Measurements from ENCODE around the gene NGDN.
A peak's percentile ranks its signal among the peaks of the same experiment; 100 is the strongest.

NGDN gene

GRCh38 chr14:23464700-23465099 lies 4.8 kb upstream of the NGDN start:
- in situ Hi-C loops (cut with MboI; ENCODE audit: low pct_unique_long_range_greater_than_20kb, low sequenced_read_pairs) = no loop called here
- DNase-seq = peak; percentile 12

DNA sequence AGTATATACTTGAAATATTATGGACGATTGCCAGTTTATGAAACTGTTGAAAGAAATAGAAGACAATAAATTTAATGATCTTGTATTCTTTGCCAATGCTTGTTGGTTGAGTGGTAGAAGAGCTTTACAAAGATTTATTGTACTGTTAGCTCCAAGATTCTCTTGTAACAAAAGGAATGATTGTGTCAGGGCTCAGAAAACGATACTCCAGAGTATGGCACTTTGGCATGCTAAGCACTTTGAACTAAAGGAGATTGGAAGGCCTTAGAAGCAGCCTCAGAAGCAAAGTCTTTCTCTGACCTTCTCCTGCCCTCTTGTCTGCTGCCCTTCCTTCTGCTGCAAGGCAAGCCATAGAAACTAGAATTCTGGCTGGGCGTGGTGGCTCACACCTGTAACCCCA lies 4.2 kb upstream of the NGDN start:
- no peak for DNase-seq
- in situ Hi-C loops (cut with MboI; ENCODE audit: low pct_unique_long_range_greater_than_20kb, low sequenced_read_pairs) = no loop called here

DNA sequence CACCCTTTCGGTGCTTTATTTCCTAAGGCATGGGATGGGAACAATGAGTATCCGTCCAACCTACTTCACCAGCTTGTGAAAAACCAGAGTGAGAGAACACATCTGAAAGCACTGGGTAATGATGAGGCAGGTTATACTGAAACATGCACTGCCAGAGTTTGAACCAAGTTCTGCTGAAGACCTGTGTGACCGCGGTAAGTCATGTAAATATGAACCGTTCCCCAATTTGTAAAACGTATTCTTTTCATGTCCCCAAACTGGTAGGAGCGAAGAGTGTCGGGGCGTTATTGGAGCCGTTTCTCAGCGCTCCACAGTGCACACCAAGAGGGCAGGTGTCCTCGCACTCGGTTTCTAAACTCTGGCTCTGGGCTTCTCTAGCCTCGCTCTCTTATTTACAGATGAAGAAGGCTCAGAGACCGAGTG lies 788 bp upstream of the NGDN start:
- no peak for DNase-seq
- in situ Hi-C loops (cut with MboI; ENCODE audit: low pct_unique_long_range_greater_than_20kb, low sequenced_read_pairs) = no loop called here

- in situ Hi-C loops (cut with MboI; ENCODE audit: low pct_unique_long_range_greater_than_20kb, low sequenced_read_pairs) = loop anchor here (10.0 kb wide), 1 partner anchor 95 kb away; the partner anchor contains the start of gene AP1G2
- no peak for DNase-seq
Measured at GRCh38 chr14:23469906-23470403, 452 bp downstream of the NGDN start.

GRCh38 chr14:23470947-23471346 lies 1.4 kb downstream of the NGDN start:
- no peak for DNase-seq
- in situ Hi-C loops (cut with MboI; ENCODE audit: low pct_unique_long_range_greater_than_20kb, low sequenced_read_pairs) = loop anchor here (10.0 kb wide), 1 partner anchor 94 kb away; the partner anchor contains the start of gene AP1G2

GRCh38 chr14:23478109-23478759 lies 8.7 kb downstream of the NGDN start:
- DNase-seq = peak; percentile 71
- in situ Hi-C loops (cut with MboI; ENCODE audit: low pct_unique_long_range_greater_than_20kb, low sequenced_read_pairs) = loop anchor here (10.0 kb wide), 1 partner anchor 87 kb away; the partner anchor contains the start of gene AP1G2

GRCh38 chr14:23481362-23481970 lies 12.0 kb downstream of the NGDN start:
- peak; percentile 16 for DNase-seq
- in situ Hi-C loops (cut with MboI; ENCODE audit: low pct_unique_long_range_greater_than_20kb, low sequenced_read_pairs) = no loop called here

GRCh38 chr14:23481979-23482822 lies 12.7 kb downstream of the NGDN start:
- in situ Hi-C loops (cut with MboI; ENCODE audit: low pct_unique_long_range_greater_than_20kb, low sequenced_read_pairs) = no loop called here
- DNase-seq = no peak

DNA sequence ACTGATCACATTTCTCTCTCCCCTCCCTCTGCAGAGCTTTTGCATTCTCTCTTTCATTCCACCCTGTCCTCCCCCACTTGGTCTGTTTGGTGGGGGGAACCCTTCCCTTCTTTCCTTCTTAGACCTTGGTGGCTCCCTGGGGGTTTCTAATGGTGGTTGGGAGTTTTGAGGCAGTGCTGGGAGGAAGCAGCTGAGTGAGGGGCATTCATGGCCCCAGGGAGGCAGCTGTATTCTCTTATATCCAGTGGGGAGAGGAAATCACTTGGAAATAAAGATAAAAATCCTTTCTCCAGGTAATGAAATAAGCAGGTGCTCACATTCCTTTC lies 13.3 kb downstream of the NGDN start:
- in situ Hi-C loops (cut with MboI; ENCODE audit: low pct_unique_long_range_greater_than_20kb, low sequenced_read_pairs) = no loop called here
- DNase-seq = no peak

GRCh38 chr14:23483236-23483854 lies 13.8 kb downstream of the NGDN start:
- in situ Hi-C loops (cut with MboI; ENCODE audit: low pct_unique_long_range_greater_than_20kb, low sequenced_read_pairs) = no loop called here
- peak; percentile 42 for DNase-seq

DNA sequence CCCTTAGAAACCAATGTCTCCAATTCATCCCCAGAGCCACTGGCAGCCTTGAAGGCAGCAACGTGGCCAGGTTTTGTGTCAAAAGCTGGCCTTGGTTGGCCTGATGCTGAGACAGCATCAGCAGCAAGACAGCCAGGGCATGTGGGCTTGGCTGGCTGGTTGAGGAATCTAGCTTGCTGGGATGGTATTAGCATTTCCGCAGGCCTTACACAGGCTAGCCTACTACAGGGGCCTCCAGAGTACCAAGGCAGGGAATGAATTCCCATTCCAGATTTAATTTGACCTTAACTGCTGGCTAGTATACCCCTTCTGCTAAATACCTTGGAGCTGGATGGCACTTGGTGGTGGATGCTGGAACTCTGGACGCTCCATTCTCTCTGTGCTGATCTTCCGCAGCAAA lies 15.8 kb downstream of the NGDN start:
- DNase-seq = no peak
- in situ Hi-C loops (cut with MboI; ENCODE audit: low pct_unique_long_range_greater_than_20kb, low sequenced_read_pairs) = no loop called here

GRCh38 chr14:23486036-23486435 lies 16.5 kb downstream of the NGDN start:
- DNase-seq = no peak
- in situ Hi-C loops (cut with MboI; ENCODE audit: low pct_unique_long_range_greater_than_20kb, low sequenced_read_pairs) = no loop called here

DNA sequence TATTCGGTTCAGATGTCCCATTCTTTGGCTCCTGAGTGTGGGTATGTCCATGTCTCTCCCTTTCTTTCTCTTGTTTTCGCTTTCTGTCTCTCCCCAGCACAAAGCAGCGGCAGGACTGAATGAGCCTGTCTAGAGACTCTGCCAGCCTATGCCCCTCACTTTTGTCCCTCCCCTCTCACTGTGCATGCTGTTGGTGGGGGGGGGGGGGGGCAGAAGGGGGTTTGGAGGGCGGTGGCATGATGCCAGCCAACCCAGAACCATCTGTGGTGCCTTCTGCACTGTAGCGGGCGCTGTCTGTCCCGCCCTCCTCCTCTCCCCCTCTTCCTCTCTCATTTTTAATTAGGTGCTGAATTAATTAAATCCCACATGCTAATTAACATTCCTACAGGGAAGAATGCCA lies 17.7 kb downstream of the NGDN start:
- in situ Hi-C loops (cut with MboI; ENCODE audit: low pct_unique_long_range_greater_than_20kb, low sequenced_read_pairs) = no loop called here

DNA sequence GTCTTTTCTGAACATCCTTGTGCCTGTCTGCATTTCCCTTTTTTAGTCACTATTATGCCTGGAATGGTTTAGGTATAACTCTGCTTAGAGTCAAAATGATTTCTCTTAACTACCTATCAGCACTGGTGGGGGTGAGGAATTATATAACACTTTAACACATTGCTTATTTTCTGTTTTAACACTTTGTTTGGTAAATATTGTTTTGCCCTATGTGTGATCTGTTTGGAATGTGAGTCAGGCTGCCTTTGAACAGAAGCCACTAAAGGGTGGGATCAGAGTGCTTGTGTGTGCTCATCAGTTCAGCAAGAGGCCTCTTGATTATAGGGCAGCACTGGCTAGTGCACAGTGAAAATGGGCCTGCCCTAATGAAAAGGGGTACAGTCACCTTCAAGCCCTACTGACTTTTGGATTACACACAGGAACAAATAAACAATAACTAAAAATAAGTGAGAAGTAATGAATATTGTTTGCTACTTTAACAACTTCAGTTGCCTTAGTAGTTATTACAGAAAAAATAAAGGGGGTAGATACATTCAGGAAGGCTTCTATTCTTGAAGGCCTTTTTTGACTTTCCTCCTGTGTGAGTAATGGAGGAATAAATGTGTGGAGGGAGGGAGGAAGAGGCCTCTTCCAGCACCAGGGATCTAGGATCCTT lies 23.2 kb downstream of the NGDN start:
- DNase-seq = no peak
- in situ Hi-C loops (cut with MboI; ENCODE audit: low pct_unique_long_range_greater_than_20kb, low sequenced_read_pairs) = no loop called here

More for the DNA sequence above, 17.7 kb downstream of the NGDN start:
- no peak for DNase-seq

- in situ Hi-C loops (cut with MboI; ENCODE audit: low pct_unique_long_range_greater_than_20kb, low sequenced_read_pairs) = no loop called here
- no peak for DNase-seq
Measured at GRCh38 chr14:23494223-23494622, 24.7 kb downstream of the NGDN start.

DNA sequence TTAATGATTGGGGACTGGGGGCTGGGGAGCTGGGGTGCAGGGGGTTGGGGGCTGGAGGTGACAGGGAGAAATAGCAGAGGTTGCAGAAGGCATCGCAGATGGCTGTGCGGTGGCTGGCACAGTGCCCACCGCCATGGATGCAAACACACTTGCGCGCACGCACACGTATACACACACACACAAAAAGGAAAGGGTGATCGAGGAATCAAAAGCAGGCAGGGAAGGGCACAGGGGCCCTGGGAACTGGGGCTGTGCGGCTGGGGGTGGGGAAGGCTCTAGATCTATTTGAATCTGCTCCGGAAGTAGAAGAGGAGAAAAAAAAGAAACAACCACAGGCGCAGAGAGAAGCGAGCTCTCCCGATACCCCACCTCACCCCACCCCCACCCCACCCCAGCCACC lies 42.7 kb downstream of the NGDN start:
- in situ Hi-C loops (cut with MboI; ENCODE audit: low pct_unique_long_range_greater_than_20kb, low sequenced_read_pairs) = no loop called here
- DNase-seq = no peak

DNA sequence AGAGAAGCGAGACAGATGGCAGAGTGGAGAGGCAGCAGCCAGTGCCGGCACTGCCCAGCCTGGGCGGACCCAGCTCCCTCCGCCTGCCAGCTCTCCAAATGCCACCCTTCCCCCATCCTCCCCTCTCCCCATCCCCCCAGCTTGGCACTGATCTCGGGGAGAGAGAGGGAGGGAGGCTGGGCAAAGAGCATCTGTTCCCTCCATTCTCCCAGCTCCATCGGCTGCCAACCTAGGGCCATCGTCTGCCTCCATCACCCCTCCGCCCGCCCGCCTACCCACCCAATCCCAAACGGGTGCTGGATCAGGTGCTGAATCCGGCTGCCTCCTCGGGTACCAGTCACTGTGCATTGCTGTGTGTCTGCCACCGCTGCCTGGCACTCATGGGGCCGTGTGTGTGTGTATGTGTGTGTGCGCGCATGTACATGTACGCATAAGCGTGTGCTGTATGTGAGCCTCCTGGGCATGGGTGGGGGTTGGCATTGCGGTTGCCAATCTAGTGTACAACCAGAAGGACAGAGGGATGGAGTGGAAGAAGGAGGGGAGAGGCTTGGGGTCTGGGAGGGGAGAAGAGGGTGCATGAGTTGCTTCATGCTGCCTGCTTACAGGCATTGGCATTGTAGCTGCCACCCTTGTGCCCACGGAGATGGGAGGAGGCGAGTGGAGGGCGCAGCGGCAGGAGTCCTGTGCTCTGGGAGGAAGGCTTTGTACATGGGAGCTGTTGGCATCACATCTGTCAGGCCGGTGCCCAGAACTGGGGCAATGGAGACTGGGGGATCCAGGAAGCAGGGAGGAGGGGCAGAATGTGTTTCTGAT lies 43.7 kb downstream of the NGDN start:
- in situ Hi-C loops (cut with MboI; ENCODE audit: low pct_unique_long_range_greater_than_20kb, low sequenced_read_pairs) = no loop called here
- no peak for DNase-seq

All from KBM-7 (cell line).